Heart left ventricle (tissue), 16 donors: Measurements from ENCODE around the gene MARCHF10. TPM values are rescaled to one million over a fixed set of nuclear protein-coding genes. Genes with fewer than 3 reads are reported as not detected.
A peak's percentile ranks its signal among the peaks of the same experiment; 100 is the strongest.

Experiments
- ATAC-seq, 4 donors: fragments of 200-7000 bp; cut with Tn5 transposase; one replicate each; pipeline ENCODE4 v1.9.1; 2020 to 2022; ENCODE audit warnings: moderate library complexity in 4 of 4, mild to moderate bottlenecking in 3 of 4, moderate number of reproducible peaks in 1 of 4
- DNase-seq, 5 donors: peaks; one replicate each; pipeline ENCODE4 v3.0.0-alpha.2; 2020
- H3K27ac ChIP-seq, 12 donors: fragments of 200-600 bp; sonication (generic) in 4 of 12; one replicate each; pipeline versions ENCODE4 v1.5.0 to v1.8.0; 2016 to 2022; ENCODE audit warnings: mild to moderate bottlenecking in 2 of 12
- H3K27me3 ChIP-seq, 9 donors: fragments of 200-600 bp; sonication (generic) in 2 of 9; one replicate each; pipeline versions ENCODE4 v1.5.1 to v1.8.0; 2016 to 2022; ENCODE audit warnings: mild to moderate bottlenecking in 3 of 9
- H3K36me3 ChIP-seq, 9 donors: fragments of 200-600 bp; sonication (generic) in 2 of 9; one replicate each; pipeline versions ENCODE4 v1.5.0 to v1.8.0; 2018 to 2022; ENCODE audit warnings: mild to moderate bottlenecking in 2 of 9
- H3K4me1 ChIP-seq, 12 donors: fragments of 200-600 bp; sonication (generic) in 4 of 12; one replicate each; pipeline versions ENCODE4 v1.5.0 to v1.8.0; 2016 to 2022; ENCODE audit warnings: mild to moderate bottlenecking in 3 of 12
- H3K4me3 ChIP-seq, 12 donors: fragments of 200-600 bp; sonication (generic) in 4 of 12; one replicate each; pipeline versions ENCODE4 v1.5.0 to v1.8.0; 2017 to 2022; ENCODE audit warnings: mild to moderate bottlenecking in 9 of 12, moderate library complexity in 4 of 12
- H3K9me3 ChIP-seq, 12 donors: fragments of 200-600 bp; sonication (generic) in 4 of 12; one replicate each; pipeline versions ENCODE4 v1.5.0 to v1.8.0; 2016 to 2022; ENCODE audit warnings: mild to moderate bottlenecking in 1 of 12
- CTCF ChIP-seq, 12 donors: fragments of 200-600 bp; sonication (generic) in 4 of 12; IDR thresholded peaks; one replicate each; pipeline versions ENCODE4 v1.5.0 to v1.8.0; 2018 to 2022; ENCODE audit warnings: antibody characterized with exemption in 12 of 12, mild to moderate bottlenecking in 5 of 12
- POLR2A ChIP-seq, 2 donors: fragments of 450-650 bp; IDR thresholded peaks; one replicate each; pipeline ENCODE4 v1.6.1; 2017; ENCODE audit warnings: antibody characterized with exemption in 2 of 2, mild to moderate bottlenecking in 2 of 2, moderate library complexity in 2 of 2
- WGBS, 4 donors: extraction: QIAGEN DNeasy Blood & Tissue Kit in 2 of 4; methylation state at CpG; one replicate each; pipeline versions ENCODE4 v1.1.5 to v1.1.7; 2013 to 2018; 5-methylcytosine and 5-hydroxymethylcytosine counted together
- intact Hi-C, 10 donors: fragments of 100-400 bp; cut with DNase I; formaldehyde crosslinking; loops; one replicate each; pipeline versions ENCODE4 v1.11.1 to v1.14.2; 2022
- polyA plus RNA-seq, 2 donors: library from polyadenylated mRNA; stranded (reverse); fragments of 200-250 nt; gene quantifications; one replicate each; pipeline ENCODE4 v1.2.3, GENCODE V29; 2013
- total RNA-seq, 9 donors: library from RNA; depleted of rRNA in 2 of 9; stranded (reverse); fragments of >200 nt in 2 of 9; fragmentation: NEBNext Ultra II Directional in 3 of 9; extraction: Animal tissue kit (Norgen Biotek cat#: 25700) in 3 of 9; gene quantifications; one replicate each; pipeline versions ENCODE4 v1.1.0 to v1.2.4, GENCODE V29; 2016 to 2023
- donor health status: ischemic (EF 13 %, LVEDD 7.1; RV severe dilation, severe dysfunction).
- donor health status: healthy with polysubstance abuse.
- donor health status: DM: no; HTN: yes; CAD: no.
- donor health status: DM: no; HTN: no; CAD: no.
- donor health status: ischemic (EF 25% LVEDD 6.9; RV normal size, moderate dysfunction).
- donor health status: ischemic (EF 25% LVEDD 5.7; RV mildly dilated, moderate dysfunction).
- donor health status: healthy.
- donor health status: DM: yes; HTN: yes; CAD: no.
- donor health status: ischemic (EF 35%, LVEDD 5.7; RV mildly dilated, moderate dysfunction).
- donor health status: nonischemic (EF 11% LVEDD 7.7; RV severe dilation, severe dysfunction).
- donor health status: DM: yes; HTN: yes; CAD: no.
- donor health status: PGD.
- donor health status: ischemic (EF 29% LVEDD 5.4; RV normal size, mild dysfunction).
- donor health status: nonischemic (EF 23%, LVEDD 6.1; RV moderate dilation, normal function).

The MARCHF10 gene
- total and polyA plus RNA-seq, 11 donors = not detected

GRCh38 chr17:62705778-62706597 lies 102.1 kb downstream of the MARCHF10 start:
- Histone ChIP-seq H3K4me3 (peak overlapping the region in 8 of 12 donors; percentile 8 to 91 (median 74)), H3K9me3 (peaks cover 0 to 8% (median 0%) of the 10 kb centered on the region in 12 donors), H3K36me3 (no peaks in the 10 kb centered on the region), H3K4me1 (peaks cover 0 to 47% (median 25%) of the 10 kb centered on the region in 12 donors), H3K27ac (peak overlapping the region; percentile 49 to 93 (median 78)), H3K27me3 (peaks cover 0 to 13% (median 0%) of the 10 kb centered on the region in 9 donors)
- intact Hi-C loops = loop anchor here in 7 of 10 donors (1.0 to 10.0 kb wide), 6 partner anchors 20 to 701 kb away; no protein-coding TSS in a partner anchor
- TF ChIP-seq POLR2A (IDR thresholded peaks at IDR 0.05) = no peak
- no peak for TF ChIP-seq CTCF (IDR thresholded peaks at IDR 0.05)
- 46 to 65% (median 52%) methylated on average over 14 of the region's 14 CpGs for WGBS, 4 donors
- peak in 3 of 4 donors; percentile 5 to 69 (median 39) for ATAC-seq
- DNase-seq = peak in 1 of 5 donors; percentile 47

GRCh38 chr17:62705156-62705777 lies 102.8 kb downstream of the MARCHF10 start:
- intact Hi-C loops = loop anchor here in 7 of 10 donors (1.0 to 10.0 kb wide), 6 partner anchors 21 to 702 kb away; no protein-coding TSS in a partner anchor
- Histone ChIP-seq H3K4me1 (peaks cover 0 to 41% (median 25%) of the 10 kb centered on the region in 12 donors), H3K4me3 (peak overlapping the region in 9 of 12 donors; percentile 57 to 91 (median 74)), H3K27ac (peak overlapping the region; percentile 49 to 93 (median 78)), H3K27me3 (peaks cover 0 to 13% (median 0%) of the 10 kb centered on the region in 9 donors), H3K9me3 (peaks cover 0 to 8% (median 0%) of the 10 kb centered on the region in 12 donors), H3K36me3 (no peaks in the 10 kb centered on the region)
- no peak for TF ChIP-seq POLR2A (IDR thresholded peaks at IDR 0.05)
- TF ChIP-seq CTCF (IDR thresholded peaks at IDR 0.05) = no peak
- 33 to 45% (median 38%) methylated on average over 11 of the region's 11 CpGs for WGBS, 4 donors
- peak in 1 of 5 donors; percentile 54 for DNase-seq
- peak in 2 of 4 donors; percentile 9 to 65 for ATAC-seq

- H3K27ac ChIP-seq = peak overlapping the region; percentile 70 to 93 (median 78)
- 6 to 13% (median 9%) methylated on average over 17 to 31 of the region's 31 CpGs for WGBS, 4 donors
- intact Hi-C loops = loop anchor here in 8 of 10 donors (1.0 to 10.0 kb wide), 8 partner anchors 190 to 703 kb away; partner anchors contain the start of gene TANC2 (in 1 of the 8)
Measured at GRCh38 chr17:62704381-62704971, 103.6 kb downstream of the MARCHF10 start.

More at GRCh38 chr17:62704381-62704971, 103.6 kb downstream of the MARCHF10 start:
- peak in 1 of 5 donors; percentile 48 for DNase-seq
- Histone ChIP-seq H3K9me3 (peaks cover 0 to 8% (median 0%) of the 10 kb centered on the region in 12 donors), H3K4me3 (peak overlapping the region; percentile 57 to 91 (median 74)), H3K36me3 (no peaks in the 10 kb centered on the region), H3K4me1 (peaks cover 0 to 36% (median 23%) of the 10 kb centered on the region in 12 donors), H3K27me3 (peaks cover 0 to 13% (median 0%) of the 10 kb centered on the region in 9 donors)
- TF ChIP-seq POLR2A (IDR thresholded peaks at IDR 0.05) (no peak), CTCF (IDR thresholded peaks at IDR 0.05) (no peak)
- peak in 2 of 4 donors; percentile 15 to 39 for ATAC-seq
